Neural crest cell (in vitro differentiated cells): ENCODE measurements around the gene CEACAM19. TPM values are rescaled to one million over a fixed set of nuclear protein-coding genes. Genes with fewer than 3 reads are reported as not detected.

ENCODE experiments used
- DNase-seq: peaks from one replicate; pipeline ENCODE4 v3.0.0; 2021; ENCODE audit warnings: low read depth, mixed read lengths, low spot score
- H3K27ac Mint-ChIP-seq: one replicate; pipeline ENCODE4 v1.8.0; 2021; ENCODE audit warnings: mild to moderate bottlenecking, mixed read lengths; ENCODE audit not compliant: unreplicated experiment
- H3K27me3 Mint-ChIP-seq: 2 replicates; pipeline ENCODE4 v1.8.0; 2021; ENCODE audit warnings: low read depth, mild to moderate bottlenecking, mixed read lengths
- H3K36me3 Mint-ChIP-seq: 2 replicates; pipeline ENCODE4 v1.8.0; 2021; ENCODE audit warnings: low read depth, mild to moderate bottlenecking, mixed read lengths
- H3K4me1 Mint-ChIP-seq: 2 replicates; pipeline ENCODE4 v1.8.0; 2021; ENCODE audit warnings: mixed read lengths
- H3K4me3 Mint-ChIP-seq: one replicate; pipeline ENCODE4 v1.8.0; 2021; ENCODE audit warnings: mild to moderate bottlenecking, mixed read lengths
- H3K9me3 Mint-ChIP-seq: 2 replicates; pipeline ENCODE4 v1.8.0; 2021; ENCODE audit warnings: mixed read lengths
- total RNA-seq: library from RNA; stranded (reverse); gene quantifications from 2 replicates; pipeline ENCODE4 v1.2.1, GENCODE V29; 2021
- TF ChIP-seq, protein P1 (sequence below): fragments of 200-600 bp; sonication (generic); conservative IDR thresholded peaks from 2 replicates; pipeline ENCODE4 v1.5.0; 2021; ENCODE audit warnings: antibody characterized with exemption, mild to moderate bottlenecking

The CEACAM19 gene
- total RNA-seq, 1 donor from 2014 or later, result 6.1 TPM

DNA sequence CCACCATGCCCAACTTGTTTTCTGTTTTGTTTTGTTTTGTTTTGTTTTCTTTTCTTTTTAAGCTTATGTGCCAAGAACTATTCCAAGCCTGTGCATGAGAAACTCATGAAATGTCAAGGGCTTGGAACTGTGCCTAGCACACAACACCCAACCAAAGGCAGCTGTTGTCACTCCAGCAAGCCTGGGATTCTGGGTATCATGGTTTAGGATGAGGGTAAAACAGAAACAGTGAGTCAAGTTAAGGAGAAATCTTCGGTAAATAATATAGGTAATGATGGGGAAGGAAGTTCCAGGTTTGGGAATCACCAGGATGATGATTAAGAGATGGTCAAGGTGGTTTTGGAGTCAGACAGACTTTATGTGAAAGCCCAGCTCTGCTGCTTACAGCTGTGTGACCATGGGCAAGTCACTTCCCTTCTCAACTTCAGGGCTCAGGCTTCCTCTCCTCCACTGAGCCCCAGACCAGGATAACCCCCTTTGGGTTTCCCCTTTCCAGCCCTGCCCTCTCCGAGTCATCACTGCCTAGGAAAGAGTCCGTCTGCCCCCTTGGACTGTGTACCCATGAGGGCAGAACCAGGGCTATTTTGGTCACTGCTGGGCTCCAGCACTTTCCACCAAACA lies 22.5 kb upstream of the CEACAM19 start:
- H3K27ac Mint-ChIP-seq, result no peak overlapping the region
- H3K4me3 Mint-ChIP-seq, result no peak overlapping the region
- peaks cover 7% of the 10 kb centered on the region for H3K36me3 Mint-ChIP-seq

DNA sequence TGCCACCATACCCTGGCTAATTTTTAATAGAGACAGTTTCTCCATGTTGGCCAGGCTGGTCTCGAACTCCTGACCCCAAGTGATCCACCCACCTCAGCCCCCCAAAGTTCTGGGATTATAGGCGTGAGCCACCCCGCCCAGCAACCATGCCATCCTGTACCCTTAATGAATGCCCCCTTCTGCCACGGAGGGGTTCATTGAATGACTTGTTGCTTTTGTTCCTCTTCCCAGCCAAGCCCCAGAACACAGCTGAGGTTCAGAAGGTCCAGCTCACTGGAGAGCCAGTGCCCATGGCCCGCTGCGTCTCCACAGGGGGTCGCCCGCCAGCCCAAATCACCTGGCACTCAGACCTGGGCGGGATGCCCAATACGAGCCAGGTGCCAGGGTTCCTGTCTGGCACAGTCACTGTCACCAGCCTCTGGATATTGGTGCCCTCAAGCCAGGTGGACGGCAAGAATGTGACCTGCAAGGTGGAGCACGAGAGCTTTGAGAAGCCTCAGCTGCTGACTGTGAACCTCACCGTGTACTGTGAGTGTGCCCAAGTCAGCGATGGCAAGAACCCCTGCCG lies 21.6 kb upstream of the CEACAM19 start:
- DNase-seq, result no peak
- H3K27ac Mint-ChIP-seq, result no peak overlapping the region
- TF ChIP-seq, protein P1, sequence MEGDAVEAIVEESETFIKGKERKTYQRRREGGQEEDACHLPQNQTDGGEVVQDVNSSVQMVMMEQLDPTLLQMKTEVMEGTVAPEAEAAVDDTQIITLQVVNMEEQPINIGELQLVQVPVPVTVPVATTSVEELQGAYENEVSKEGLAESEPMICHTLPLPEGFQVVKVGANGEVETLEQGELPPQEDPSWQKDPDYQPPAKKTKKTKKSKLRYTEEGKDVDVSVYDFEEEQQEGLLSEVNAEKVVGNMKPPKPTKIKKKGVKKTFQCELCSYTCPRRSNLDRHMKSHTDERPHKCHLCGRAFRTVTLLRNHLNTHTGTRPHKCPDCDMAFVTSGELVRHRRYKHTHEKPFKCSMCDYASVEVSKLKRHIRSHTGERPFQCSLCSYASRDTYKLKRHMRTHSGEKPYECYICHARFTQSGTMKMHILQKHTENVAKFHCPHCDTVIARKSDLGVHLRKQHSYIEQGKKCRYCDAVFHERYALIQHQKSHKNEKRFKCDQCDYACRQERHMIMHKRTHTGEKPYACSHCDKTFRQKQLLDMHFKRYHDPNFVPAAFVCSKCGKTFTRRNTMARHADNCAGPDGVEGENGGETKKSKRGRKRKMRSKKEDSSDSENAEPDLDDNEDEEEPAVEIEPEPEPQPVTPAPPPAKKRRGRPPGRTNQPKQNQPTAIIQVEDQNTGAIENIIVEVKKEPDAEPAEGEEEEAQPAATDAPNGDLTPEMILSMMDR, result no peak
- peaks cover 4% of the 10 kb centered on the region for H3K4me1 Mint-ChIP-seq
- H3K4me3 Mint-ChIP-seq, result no peak overlapping the region
- H3K27me3 Mint-ChIP-seq, result no peaks in the 10 kb centered on the region
- H3K36me3 Mint-ChIP-seq, result peaks cover 9% of the 10 kb centered on the region
- H3K9me3 Mint-ChIP-seq, result no peaks in the 10 kb centered on the region

More for the DNA sequence above, 22.5 kb upstream of the CEACAM19 start:
- TF ChIP-seq, protein P1, result no peak
- Mint-ChIP-seq H3K9me3 (no peaks in the 10 kb centered on the region), H3K4me1 (peaks cover 4% of the 10 kb centered on the region), H3K27me3 (no peaks in the 10 kb centered on the region)
- no peak for DNase-seq

DNA sequence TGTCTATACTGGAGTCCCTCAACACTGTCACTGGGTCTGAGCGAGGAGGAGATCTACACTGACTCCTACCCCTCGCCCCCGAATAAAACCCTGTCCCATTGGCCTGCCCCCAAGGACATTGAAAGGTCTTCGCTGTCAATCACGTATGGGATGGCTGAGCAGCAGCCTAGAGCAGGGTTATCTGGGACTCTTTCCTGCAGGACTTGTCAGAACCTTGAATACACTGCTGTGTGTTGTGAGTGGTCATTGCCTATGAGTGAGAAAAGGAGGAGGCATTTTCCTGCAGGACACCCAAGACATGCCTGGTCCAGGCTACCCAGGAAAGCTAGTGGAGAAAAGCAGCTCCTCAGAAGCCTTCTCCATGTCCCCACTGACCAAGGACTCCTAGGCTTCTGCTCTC lies 17.9 kb upstream of the CEACAM19 start:
- H3K27ac Mint-ChIP-seq, result no peak overlapping the region
- peaks cover 20% of the 10 kb centered on the region for H3K36me3 Mint-ChIP-seq
- H3K27me3 Mint-ChIP-seq, result no peaks in the 10 kb centered on the region
- no peak overlapping the region for H3K4me3 Mint-ChIP-seq
- no peaks in the 10 kb centered on the region for H3K9me3 Mint-ChIP-seq
- TF ChIP-seq, protein P1, result no peak
- DNase-seq, result no peak
- peaks cover 4% of the 10 kb centered on the region for H3K4me1 Mint-ChIP-seq

DNA sequence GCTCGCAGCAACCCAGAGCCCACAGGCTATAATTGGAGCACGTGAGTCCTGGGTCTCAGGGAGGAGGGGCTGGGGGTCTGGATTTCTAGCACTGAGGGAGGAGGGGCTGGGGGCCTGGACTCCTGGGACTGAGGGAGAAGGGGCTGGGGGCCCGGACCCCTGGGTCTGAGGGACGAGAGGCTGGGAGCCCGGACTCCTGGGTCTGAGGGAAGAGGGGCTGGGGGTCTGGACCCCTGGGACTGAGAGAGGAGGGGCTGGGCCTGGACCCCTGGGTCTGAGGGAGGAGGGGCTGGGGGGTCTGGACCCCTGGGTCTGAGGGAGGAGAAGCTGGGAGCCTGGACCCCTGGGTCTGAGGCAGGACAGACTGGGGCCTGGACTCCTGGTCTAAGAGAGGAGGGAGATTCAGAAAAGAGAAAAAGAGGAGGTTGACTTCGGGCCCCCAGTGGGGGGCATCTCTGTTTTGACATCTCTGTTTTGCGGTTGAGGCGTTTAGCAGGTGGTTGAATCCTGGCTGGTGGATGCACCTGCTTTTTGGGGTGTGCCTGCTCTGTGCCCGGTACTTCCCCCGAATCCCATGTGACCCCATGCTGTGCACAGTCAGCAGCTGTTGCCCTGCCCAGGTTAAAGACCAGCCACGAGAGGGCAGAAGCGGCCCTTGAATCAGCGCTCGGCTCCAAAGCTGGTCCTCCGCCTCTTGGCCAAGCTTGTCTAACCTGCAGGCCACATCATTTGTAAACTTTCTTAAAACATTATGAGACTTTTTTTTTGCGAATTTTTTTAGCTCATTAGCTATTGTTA lies 17.1 kb upstream of the CEACAM19 start:
- Mint-ChIP-seq H3K4me1 (peaks cover 4% of the 10 kb centered on the region), H3K27ac (no peak overlapping the region), H3K27me3 (no peaks in the 10 kb centered on the region), H3K9me3 (no peaks in the 10 kb centered on the region), H3K4me3 (no peak overlapping the region), H3K36me3 (peaks cover 23% of the 10 kb centered on the region)
- TF ChIP-seq, protein P1, result peak; percentile 63
- peak; percentile 19 for DNase-seq

DNA sequence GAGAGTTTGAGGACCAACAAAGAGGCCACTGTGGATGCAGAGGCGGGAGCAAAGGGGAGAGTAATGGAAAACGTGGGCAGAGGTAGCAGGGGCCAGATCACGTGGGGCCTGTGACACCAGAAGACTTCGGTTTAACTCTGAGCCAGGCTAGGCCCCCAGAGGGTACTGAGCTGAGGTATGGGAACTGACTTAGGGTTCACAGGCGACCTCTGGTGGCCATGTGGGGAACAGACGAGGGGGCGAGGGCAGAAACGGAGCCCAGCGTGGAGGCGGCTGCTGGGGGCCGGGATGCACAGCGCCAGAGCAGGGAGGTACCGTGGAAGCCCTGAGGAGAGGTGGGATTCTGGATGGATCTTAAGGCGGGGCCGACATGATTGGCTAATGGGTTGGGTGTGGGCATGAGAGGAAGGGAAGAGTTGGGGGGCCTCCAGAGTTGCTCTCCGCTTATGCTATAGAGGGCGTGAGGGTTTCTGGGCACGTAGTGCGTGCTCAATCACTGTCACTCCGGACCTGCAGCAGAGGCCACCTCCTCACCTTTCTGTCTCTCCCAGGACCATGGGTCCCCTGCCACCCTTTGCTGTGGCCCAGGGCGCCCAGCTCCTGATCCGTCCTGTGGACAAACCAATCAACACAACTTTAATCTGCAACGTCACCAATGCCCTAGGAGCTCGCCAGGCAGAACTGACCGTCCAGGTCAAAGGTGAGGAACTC lies 13.9 kb upstream of the CEACAM19 start:
- Mint-ChIP-seq H3K9me3 (no peaks in the 10 kb centered on the region), H3K36me3 (peaks cover 17% of the 10 kb centered on the region), H3K4me3 (no peak overlapping the region), H3K27me3 (no peaks in the 10 kb centered on the region), H3K27ac (peak overlapping the region; percentile 9), H3K4me1 (peaks cover 4% of the 10 kb centered on the region)
- TF ChIP-seq, protein P1, result peak; percentile 85
- DNase-seq, result peak; percentile 79
